Muscle layer of duodenum (tissue), 2 donors: Measurements from ENCODE around the gene KCNK7.

Source experiments
- H3K27ac ChIP-seq: one replicate; pipeline ENCODE4 v1.7.0; 2013; ENCODE audit warnings: mild to moderate bottlenecking, low read length
- H3K27me3 ChIP-seq: one replicate; pipeline ENCODE4 v1.7.0; 2013; ENCODE audit warnings: low read depth, mild to moderate bottlenecking, control low read depth, low read length
- H3K36me3 ChIP-seq, 2 donors: one replicate each; pipeline ENCODE4 v1.7.0; 2013; ENCODE audit warnings: low read length in 2 of 2, control low read depth in 1 of 2, mild to moderate bottlenecking in 1 of 2; ENCODE audit not compliant: insufficient read depth in 2 of 2, control insufficient read depth in 1 of 2
- H3K4me1 ChIP-seq, 2 donors: one replicate each; pipeline ENCODE4 v1.7.0; 2013; ENCODE audit warnings: low read length in 2 of 2, mild to moderate bottlenecking in 2 of 2, control low read depth in 1 of 2, moderate library complexity in 1 of 2; ENCODE audit not compliant: insufficient read depth in 2 of 2, control insufficient read depth in 1 of 2
- H3K4me3 ChIP-seq, 2 donors: one replicate each; pipeline ENCODE4 v1.7.0; 2013; ENCODE audit warnings: low read length in 2 of 2, low read depth in 1 of 2, mild to moderate bottlenecking in 1 of 2
- H3K9me3 ChIP-seq, 2 donors: one replicate each; pipeline ENCODE4 v1.7.0; 2013; ENCODE audit warnings: low read length in 2 of 2, control low read depth in 1 of 2, mild to moderate bottlenecking in 1 of 2; ENCODE audit not compliant: control insufficient read depth in 1 of 2
- donor health status: healthy.

Gene KCNK7

GRCh38 chr11:65624931-65625627 is 29.5 kb upstream of the KCNK7 start:
- Histone ChIP-seq H3K36me3 (peaks cover 48 to 90% of the 10 kb centered on the region in 2 donors), H3K27me3 (no peaks in the 10 kb centered on the region), H3K9me3 (no peaks in the 10 kb centered on the region), H3K4me1 (peaks cover 0 to 3% of the 10 kb centered on the region in 2 donors), H3K27ac (no peak overlapping the region), H3K4me3 (no peak overlapping the region)

- H3K4me3 ChIP-seq, result no peak overlapping the region
- H3K27ac ChIP-seq, result no peak overlapping the region
- no peaks in the 10 kb centered on the region for H3K27me3 ChIP-seq
- H3K9me3 ChIP-seq, result no peaks in the 10 kb centered on the region
- peaks cover 0 to 3% of the 10 kb centered on the region in 2 donors for H3K4me1 ChIP-seq
- H3K36me3 ChIP-seq, result peaks cover 39 to 90% of the 10 kb centered on the region in 2 donors
Observed at GRCh38 chr11:65623852-65624616, 28.4 kb upstream of the KCNK7 start.

DNA sequence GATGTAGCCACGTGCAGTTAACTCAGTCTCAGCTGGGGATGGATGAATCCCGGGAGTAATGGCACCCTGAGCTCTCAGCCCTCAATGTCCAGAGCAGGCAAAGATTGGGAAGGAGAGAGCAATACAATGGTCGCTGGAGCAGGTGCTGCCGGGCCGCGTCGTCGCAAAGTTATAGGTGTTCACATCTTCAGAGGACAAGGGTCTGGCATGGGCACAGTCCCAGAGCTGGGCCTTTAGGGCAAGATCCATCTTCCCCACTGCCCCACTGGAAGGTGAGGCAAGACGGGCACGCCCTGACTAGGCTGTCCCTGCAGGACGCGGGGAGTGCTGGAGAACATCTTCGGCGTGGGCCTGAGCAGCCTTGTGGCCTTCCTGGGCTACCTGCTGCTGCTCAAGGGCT is 27.6 kb upstream of the KCNK7 start:
- peaks cover 0 to 9% of the 10 kb centered on the region in 2 donors for H3K4me1 ChIP-seq
- no peaks in the 10 kb centered on the region for H3K27me3 ChIP-seq
- H3K9me3 ChIP-seq, result no peaks in the 10 kb centered on the region
- no peak overlapping the region for H3K4me3 ChIP-seq
- peaks cover 35 to 90% of the 10 kb centered on the region in 2 donors for H3K36me3 ChIP-seq
- H3K27ac ChIP-seq, result no peak overlapping the region

DNA sequence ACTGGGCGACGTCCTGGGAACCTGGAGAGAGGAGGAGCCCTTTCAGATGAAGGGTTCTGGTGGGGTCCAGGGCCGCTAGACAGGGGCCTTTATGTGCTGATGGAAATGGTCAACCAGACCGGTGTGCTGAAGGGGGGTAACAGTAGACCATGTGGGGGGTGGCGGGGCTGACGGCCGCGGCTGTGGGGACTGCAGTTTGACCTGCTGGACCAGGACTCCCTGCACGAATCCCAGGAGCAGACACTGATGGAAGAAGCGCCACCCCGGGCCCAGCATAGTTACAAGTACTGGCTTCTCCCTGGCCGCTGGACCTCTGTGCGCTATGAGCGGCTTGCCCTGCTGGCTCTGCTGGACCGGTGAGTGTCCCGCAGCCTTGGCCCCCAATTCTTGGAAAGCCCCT is 26.4 kb upstream of the KCNK7 start:
- no peaks in the 10 kb centered on the region for H3K9me3 ChIP-seq
- H3K4me1 ChIP-seq, result peaks cover 3 to 13% of the 10 kb centered on the region in 2 donors
- peaks cover 29 to 89% of the 10 kb centered on the region in 2 donors for H3K36me3 ChIP-seq
- no peaks in the 10 kb centered on the region for H3K27me3 ChIP-seq
- no peak overlapping the region for H3K27ac ChIP-seq
- H3K4me3 ChIP-seq, result no peak overlapping the region

GRCh38 chr11:65621460-65621859 is 25.9 kb upstream of the KCNK7 start:
- peaks cover 23 to 84% of the 10 kb centered on the region in 2 donors for H3K36me3 ChIP-seq

DNA sequence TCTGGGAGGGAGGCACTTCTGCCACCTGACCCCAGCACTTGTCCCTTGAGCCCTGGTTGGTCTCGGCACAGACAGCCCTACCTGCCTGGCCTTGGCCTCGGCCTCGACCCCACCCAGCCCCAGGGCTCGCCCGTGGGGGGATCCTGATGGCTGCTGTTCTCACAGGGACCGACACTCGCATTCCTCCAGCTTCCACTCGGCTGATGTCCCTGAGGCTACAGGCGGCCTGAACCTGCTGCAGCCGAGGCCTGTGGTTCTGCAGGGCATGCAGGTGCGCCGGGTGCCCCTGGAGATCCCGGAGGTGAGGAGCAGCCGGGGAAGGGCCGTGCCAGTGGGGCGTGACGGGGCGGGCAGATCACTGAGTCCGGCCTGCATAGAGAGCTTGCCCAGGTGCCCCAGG is 25.1 kb upstream of the KCNK7 start:
- Histone ChIP-seq H3K4me3 (no peak overlapping the region), H3K36me3 (peaks cover 15 to 77% of the 10 kb centered on the region in 2 donors), H3K9me3 (no peaks in the 10 kb centered on the region), H3K27ac (no peak overlapping the region), H3K27me3 (no peaks in the 10 kb centered on the region), H3K4me1 (peaks cover 6 to 18% of the 10 kb centered on the region in 2 donors)

More at GRCh38 chr11:65621460-65621859, 25.9 kb upstream of the KCNK7 start:
- H3K27ac ChIP-seq, result no peak overlapping the region
- no peaks in the 10 kb centered on the region for H3K27me3 ChIP-seq
- no peaks in the 10 kb centered on the region for H3K9me3 ChIP-seq
- peaks cover 6 to 19% of the 10 kb centered on the region in 2 donors for H3K4me1 ChIP-seq
- no peak overlapping the region for H3K4me3 ChIP-seq

- H3K36me3 ChIP-seq, result peaks cover 14 to 67% of the 10 kb centered on the region in 2 donors
- H3K4me3 ChIP-seq, result no peak overlapping the region
- no peak overlapping the region for H3K27ac ChIP-seq
- no peaks in the 10 kb centered on the region for H3K27me3 ChIP-seq
- H3K4me1 ChIP-seq, result peaks cover 6 to 18% of the 10 kb centered on the region in 2 donors
- H3K9me3 ChIP-seq, result no peaks in the 10 kb centered on the region
Observed at GRCh38 chr11:65619281-65619928, 23.8 kb upstream of the KCNK7 start.

- Histone ChIP-seq H3K36me3 (peaks cover 13 to 60% of the 10 kb centered on the region in 2 donors), H3K4me1 (peaks cover 6 to 18% of the 10 kb centered on the region in 2 donors), H3K9me3 (no peaks in the 10 kb centered on the region)
Observed at GRCh38 chr11:65618763-65619162, 23.2 kb upstream of the KCNK7 start.

GRCh38 chr11:65617990-65618751 is 22.6 kb upstream of the KCNK7 start:
- Histone ChIP-seq H3K36me3 (peaks cover 8 to 54% of the 10 kb centered on the region in 2 donors), H3K27me3 (no peaks in the 10 kb centered on the region), H3K9me3 (no peaks in the 10 kb centered on the region), H3K27ac (no peak overlapping the region), H3K4me1 (peaks cover 6 to 21% of the 10 kb centered on the region in 2 donors), H3K4me3 (no peak overlapping the region)

More at GRCh38 chr11:65618763-65619162, 23.2 kb upstream of the KCNK7 start:
- Histone ChIP-seq H3K27ac (no peak overlapping the region), H3K27me3 (no peaks in the 10 kb centered on the region), H3K4me3 (no peak overlapping the region)

- Histone ChIP-seq H3K36me3 (peaks cover 8 to 50% of the 10 kb centered on the region in 2 donors), H3K27ac (no peak overlapping the region), H3K4me3 (no peak overlapping the region)
Observed at GRCh38 chr11:65617136-65617850, 21.7 kb upstream of the KCNK7 start.

More at GRCh38 chr11:65617136-65617850, 21.7 kb upstream of the KCNK7 start:
- Histone ChIP-seq H3K27me3 (no peaks in the 10 kb centered on the region), H3K9me3 (no peaks in the 10 kb centered on the region), H3K4me1 (peaks cover 6 to 30% of the 10 kb centered on the region in 2 donors)
